T-helper 2 cell treated with Interferon-gamma antibody and Interleukin-4, amounts not matched to agents 100 ng/mL and 5 ng/mL, for 36 hours (primary cell): ENCODE results near the gene CD300E. TPM values are rescaled to one million over a fixed set of nuclear protein-coding genes. Genes with fewer than 3 reads are reported as not detected.

Experiments used
- intact Hi-C: fragments of 100-400 bp; cut with micrococcal nuclease; formaldehyde crosslinking; loops from one replicate; pipeline ENCODE4 v1.15.1; 2023
- total RNA-seq: library from RNA; stranded (reverse); gene quantifications from 2 replicates; pipeline ENCODE4 v1.2.3, GENCODE V29; 2022

CD300E gene
- total RNA-seq, 1 donor from 2014 or later: not detected

- intact Hi-C loops: no loop called here
Measured at GRCh38 chr17:74569020-74570003, 54.2 kb downstream of the CD300E start.

GRCh38 chr17:74568106-74568873, 55.2 kb downstream of the CD300E start:
- intact Hi-C loops: no loop called here

GRCh38 chr17:74567397-74567796, 56.1 kb downstream of the CD300E start, which contains the start of gene CD300H:
CD300H (minus strand) TSS chr17:74567509.
- intact Hi-C loops: no loop called here

- intact Hi-C loops: no loop called here
Measured at GRCh38 chr17:74566132-74566753, 57.3 kb downstream of the CD300E start.

- intact Hi-C loops: no loop called here
Measured at GRCh38 chr17:74565126-74565525, 58.4 kb downstream of the CD300E start.

- intact Hi-C loops: no loop called here
Measured at GRCh38 chr17:74563358-74563757, 60.2 kb downstream of the CD300E start.

GRCh38 chr17:74561586-74561985, 62.0 kb downstream of the CD300E start:
- intact Hi-C loops: no loop called here

Other genes with a start within 250 kb of the CD300E start
- gene GPRC5C, start 191.7 kb downstream of the CD300E start, total RNA-seq: 0.43 TPM in 1 of 2 replicates, not detected in the other
- 32.8 and 36.5 TPM in 2 replicates for gene CD300A, start 157.1 kb downstream of the CD300E start, total RNA-seq
- gene CD300LB, start 92.3 kb downstream of the CD300E start, total RNA-seq: not detected in 2 replicates
- 0.52 and 0.86 TPM in 2 replicates for gene CD300C, start 77.6 kb downstream of the CD300E start, total RNA-seq
- gene CD300H, start 56.2 kb downstream of the CD300E start, total RNA-seq: not detected in 2 replicates
- gene CD300LD, start 31.5 kb downstream of the CD300E start, total RNA-seq: not detected in 2 replicates
- not detected in 2 replicates for gene CD300LF, start 89.2 kb upstream of the CD300E start, total RNA-seq
- 91.3 and 93.8 TPM in 2 replicates for gene RAB37, start 113.5 kb upstream of the CD300E start, total RNA-seq
- gene NHERF1, start 124.9 kb upstream of the CD300E start, total RNA-seq: 289 and 299 TPM in 2 replicates
- 32.9 and 37.3 TPM in 2 replicates for gene NAT9, start 152.6 kb upstream of the CD300E start, total RNA-seq
- 0.11 and 0.20 TPM in 2 replicates for gene GRIN2C, start 236.1 kb upstream of the CD300E start, total RNA-seq
- gene FDXR, start 249.3 kb upstream of the CD300E start, total RNA-seq: 32.2 and 33.0 TPM in 2 replicates